B cell (primary cell): ENCODE data around the gene RIPPLY2.

Experiments used
- CTCF ChIP-seq: fragments of 200-600 bp; IDR thresholded peaks from one replicate; pipeline ENCODE4 v1.8.0; 2022; ENCODE audit warnings: antibody characterized with exemption, mild to moderate bottlenecking
- EZH2 ChIP-seq: IDR thresholded peaks from 2 replicates; pipeline ENCODE4 v1.6.1; 2012; ENCODE audit warnings: borderline replicate concordance, low read depth, mild to moderate bottlenecking, moderate library complexity, low read length; ENCODE audit not compliant: insufficient read depth, poor library complexity, severe bottlenecking

- TF ChIP-seq CTCF, result no peak
- peak; percentile 86 for TF ChIP-seq EZH2
Measured at GRCh38 chr6:83853178-83854000, at the start of gene RIPPLY2.
